Gastroesophageal sphincter (tissue), 4 donors: ENCODE results near the gene IL4I1. TPM values are rescaled to one million over a fixed set of nuclear protein-coding genes. Genes with fewer than 3 reads are reported as not detected.
A peak's percentile ranks its signal among the peaks of the same experiment; 100 is the strongest.

Experiments used
- ATAC-seq: fragments of 150-250 bp; one replicate; pipeline ENCODE4 v1.9.1; 2016; ENCODE audit warnings: mild to moderate bottlenecking, moderate library complexity
- H3K27ac ChIP-seq, 4 donors: fragments of 200-600 bp; sonication (generic) in 3 of 4; 1 replicate in 3 of 4; 2 replicates in 1 of 4; pipeline ENCODE4 v1.5.1; 2016 to 2019
- H3K27me3 ChIP-seq: fragments of 200-600 bp; sonication (generic); one replicate; pipeline ENCODE4 v1.5.1; 2019
- H3K36me3 ChIP-seq, 2 donors: fragments of 200-600 bp; sonication (generic); one replicate each; pipeline ENCODE4 v1.5.1; 2019; ENCODE audit warnings: control low read depth in 1 of 2
- H3K4me1 ChIP-seq, 3 donors: fragments of 200-600 bp; sonication (generic); 1 replicate in 2 of 3; 2 replicates in 1 of 3; pipeline ENCODE4 v1.5.1; 2016 to 2019; ENCODE audit warnings: control low read depth in 2 of 3
- H3K4me3 ChIP-seq, 2 donors: fragments of 200-600 bp; sonication (generic); one replicate each; pipeline ENCODE4 v1.5.1; 2019; ENCODE audit warnings: mild to moderate bottlenecking in 1 of 2, moderate library complexity in 1 of 2
- H3K9me3 ChIP-seq, 3 donors: fragments of 200-600 bp; sonication (generic); one replicate each; pipeline ENCODE4 v1.5.1; 2017 to 2019; ENCODE audit warnings: control low read depth in 2 of 3
- CTCF ChIP-seq, 4 experiments: fragments of 200-600 bp in 2 of 4; fragments of 450-650 bp in 2 of 4; sonication (generic) in 1 of 4; IDR thresholded peaks; one replicate each; pipeline ENCODE4 v1.5.1; 2017 to 2019; ENCODE audit warnings: antibody characterized with exemption in 4 of 4, mild to moderate bottlenecking in 2 of 4, moderate library complexity in 2 of 4
- EP300 ChIP-seq: sonication (generic); formaldehyde crosslinking; IDR thresholded peaks from one replicate; pipeline ENCODE4 v1.6.1; 2017; ENCODE audit warnings: antibody characterized with exemption, mild to moderate bottlenecking
- POLR2A ChIP-seq, 2 donors: fragments of 450-650 bp; IDR thresholded peaks; one replicate each; pipeline ENCODE4 v1.6.1; 2017; ENCODE audit warnings: antibody characterized with exemption in 2 of 2, mild to moderate bottlenecking in 2 of 2, moderate library complexity in 1 of 2
- POLR2AphosphoS5 ChIP-seq: sonication (generic); formaldehyde crosslinking; IDR thresholded peaks from one replicate; pipeline ENCODE4 v1.6.1; 2017; ENCODE audit warnings: antibody characterized with exemption
- WGBS, 2 donors: methylation state at CpG; one replicate each; pipeline ENCODE4 v1.1.5; 2018; ENCODE audit warnings: low coverage in 1 of 2; 5-methylcytosine and 5-hydroxymethylcytosine counted together
- total RNA-seq, 4 donors: library from RNA; depleted of rRNA; stranded (reverse); fragments of >200 nt; gene quantifications; one replicate each; pipeline ENCODE4 v1.1.0, GENCODE V29; 2016

The IL4I1 gene
- total RNA-seq, 4 donors from 2014 or later, result 0.39 to 1.2 TPM; not detected in 2

GRCh38 chr19:49938662-49939061 is 42.0 kb upstream of the IL4I1 start:
- ATAC-seq, result no peak
- 34 to 70% methylated on average over 2 to 3 of the region's 4 CpGs for WGBS, 2 donors
- H3K9me3 ChIP-seq, result no peaks in the 10 kb centered on the region
- peaks cover 19% of the 10 kb centered on the region for H3K27me3 ChIP-seq
- H3K4me1 ChIP-seq, result peaks cover 0 to 9% (median 6%) of the 10 kb centered on the region in 3 donors
- H3K27ac ChIP-seq, result no peak overlapping the region
- no peak overlapping the region for H3K4me3 ChIP-seq
- no peak for TF ChIP-seq POLR2AphosphoS5
- no peak for TF ChIP-seq CTCF (IDR thresholded peaks at IDR 0.05)
- TF ChIP-seq EP300, result no peak
- TF ChIP-seq POLR2A (IDR thresholded peaks at IDR 0.05), result no peak
- H3K36me3 ChIP-seq, result no peaks in the 10 kb centered on the region

GRCh38 chr19:49937750-49938381 is 41.2 kb upstream of the IL4I1 start:
- peak overlapping the region in 1 of 2 donors; percentile 24 for H3K4me3 ChIP-seq
- H3K36me3 ChIP-seq, result peaks cover 0 to 5% of the 10 kb centered on the region in 2 donors
- no peak for TF ChIP-seq POLR2AphosphoS5
- peak in 3 of 4 experiments; percentile 95 to 96 (median 95) for TF ChIP-seq CTCF (IDR thresholded peaks at IDR 0.05)

GRCh38 chr19:49936549-49936948 is 39.9 kb upstream of the IL4I1 start:
- 34 to 66% methylated on average over 2 to 5 of the region's 5 CpGs for WGBS, 2 donors
- Histone ChIP-seq H3K4me1 (peaks cover 0 to 9% (median 6%) of the 10 kb centered on the region in 3 donors), H3K27me3 (peaks cover 11% of the 10 kb centered on the region), H3K27ac (no peak overlapping the region), H3K36me3 (peaks cover 0 to 14% of the 10 kb centered on the region in 2 donors), H3K4me3 (no peak overlapping the region), H3K9me3 (no peaks in the 10 kb centered on the region)
- TF ChIP-seq POLR2AphosphoS5 (no peak), POLR2A (IDR thresholded peaks at IDR 0.05) (no peak), EP300 (no peak), CTCF (IDR thresholded peaks at IDR 0.05) (no peak)
- no peak for ATAC-seq

More at GRCh38 chr19:49937750-49938381, 41.2 kb upstream of the IL4I1 start:
- peak; percentile 89 for ATAC-seq
- Histone ChIP-seq H3K4me1 (peaks cover 0 to 9% (median 6%) of the 10 kb centered on the region in 3 donors), H3K27me3 (peaks cover 19% of the 10 kb centered on the region), H3K27ac (no peak overlapping the region), H3K9me3 (no peaks in the 10 kb centered on the region)
- WGBS, 2 donors, result 0% methylated on average over 10 of the region's 35 CpGs; no CpG with 5 or more reads in 1 of the 2 donors

DNA sequence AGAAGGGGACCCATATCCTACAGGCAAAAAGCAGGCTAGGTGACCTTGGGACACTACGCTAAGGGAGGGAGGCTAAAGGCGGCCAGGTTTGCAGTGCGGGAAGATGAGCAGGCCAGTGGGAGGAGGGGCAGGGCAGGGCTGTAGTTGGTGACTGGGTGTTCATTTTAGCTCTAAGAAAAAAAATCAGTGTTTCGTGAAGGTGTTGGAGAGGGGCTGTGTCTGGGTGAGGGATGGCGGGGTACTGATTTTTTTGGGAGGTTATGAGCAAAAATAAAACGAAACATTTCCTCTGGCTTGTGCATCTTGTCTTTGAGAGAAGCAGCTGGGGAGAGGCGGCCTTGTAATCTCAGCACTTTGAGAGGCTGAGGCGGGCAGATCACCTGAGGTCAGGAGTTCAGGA is 37.0 kb upstream of the IL4I1 start:
- Histone ChIP-seq H3K36me3 (peaks cover 0 to 18% of the 10 kb centered on the region in 2 donors), H3K27me3 (no peaks in the 10 kb centered on the region), H3K4me3 (no peak overlapping the region), H3K9me3 (no peaks in the 10 kb centered on the region), H3K4me1 (peaks cover 0 to 26% (median 6%) of the 10 kb centered on the region in 3 donors), H3K27ac (no peak overlapping the region)
- no peak for ATAC-seq
- WGBS, 2 donors, result 93 to 96% methylated on average over 5 to 8 of the region's 8 CpGs
- TF ChIP-seq POLR2A (IDR thresholded peaks at IDR 0.05) (no peak), CTCF (IDR thresholded peaks at IDR 0.05) (no peak), POLR2AphosphoS5 (no peak), EP300 (no peak)

DNA sequence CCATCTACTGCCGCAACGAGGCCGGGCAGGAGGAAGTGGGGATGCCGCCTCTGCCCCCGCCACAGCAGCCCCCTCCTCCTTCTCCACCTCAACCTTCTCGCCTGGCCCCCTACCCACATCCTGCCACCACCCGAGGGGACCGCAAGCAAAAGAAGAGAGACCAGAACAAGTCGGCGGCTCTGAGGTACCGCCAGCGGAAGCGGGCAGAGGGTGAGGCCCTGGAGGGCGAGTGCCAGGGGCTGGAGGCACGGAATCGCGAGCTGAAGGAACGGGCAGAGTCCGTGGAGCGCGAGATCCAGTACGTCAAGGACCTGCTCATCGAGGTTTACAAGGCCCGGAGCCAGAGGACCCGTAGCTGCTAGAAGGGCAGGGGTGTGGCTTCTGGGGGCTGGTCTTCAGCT is 36.0 kb upstream of the IL4I1 start:
- 100% methylated on average over 1 of the region's 25 CpGs; no CpG with 5 or more reads in 1 of the 2 donors for WGBS, 2 donors
- Histone ChIP-seq H3K4me1 (peaks cover 0 to 31% (median 10%) of the 10 kb centered on the region in 3 donors), H3K4me3 (no peak overlapping the region), H3K27me3 (no peaks in the 10 kb centered on the region), H3K36me3 (peaks cover 0 to 19% of the 10 kb centered on the region in 2 donors), H3K9me3 (no peaks in the 10 kb centered on the region), H3K27ac (no peak overlapping the region)
- TF ChIP-seq POLR2AphosphoS5, result no peak
- TF ChIP-seq EP300, result no peak
- no peak for TF ChIP-seq POLR2A (IDR thresholded peaks at IDR 0.05)
- TF ChIP-seq CTCF (IDR thresholded peaks at IDR 0.05), result no peak
- no peak for ATAC-seq
